ENCODE data around the gene IGFN1. TPM values are rescaled to one million over a fixed set of nuclear protein-coding genes. Genes with fewer than 3 reads are reported as not detected.

IGFN1 gene
- total RNA-seq, 4 donors from 2014 or later, result not detected

- TF ChIP-seq, protein P1, sequence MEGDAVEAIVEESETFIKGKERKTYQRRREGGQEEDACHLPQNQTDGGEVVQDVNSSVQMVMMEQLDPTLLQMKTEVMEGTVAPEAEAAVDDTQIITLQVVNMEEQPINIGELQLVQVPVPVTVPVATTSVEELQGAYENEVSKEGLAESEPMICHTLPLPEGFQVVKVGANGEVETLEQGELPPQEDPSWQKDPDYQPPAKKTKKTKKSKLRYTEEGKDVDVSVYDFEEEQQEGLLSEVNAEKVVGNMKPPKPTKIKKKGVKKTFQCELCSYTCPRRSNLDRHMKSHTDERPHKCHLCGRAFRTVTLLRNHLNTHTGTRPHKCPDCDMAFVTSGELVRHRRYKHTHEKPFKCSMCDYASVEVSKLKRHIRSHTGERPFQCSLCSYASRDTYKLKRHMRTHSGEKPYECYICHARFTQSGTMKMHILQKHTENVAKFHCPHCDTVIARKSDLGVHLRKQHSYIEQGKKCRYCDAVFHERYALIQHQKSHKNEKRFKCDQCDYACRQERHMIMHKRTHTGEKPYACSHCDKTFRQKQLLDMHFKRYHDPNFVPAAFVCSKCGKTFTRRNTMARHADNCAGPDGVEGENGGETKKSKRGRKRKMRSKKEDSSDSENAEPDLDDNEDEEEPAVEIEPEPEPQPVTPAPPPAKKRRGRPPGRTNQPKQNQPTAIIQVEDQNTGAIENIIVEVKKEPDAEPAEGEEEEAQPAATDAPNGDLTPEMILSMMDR (IDR thresholded peaks at IDR 0.05), result no peak
- no peak for TF ChIP-seq EP300 (IDR thresholded peaks at IDR 0.05)
- TF ChIP-seq POLR2AphosphoS5 (IDR thresholded peaks at IDR 0.05), result no peak
- no peak for TF ChIP-seq POLR2A (IDR thresholded peaks at IDR 0.05)
- no peaks in the 10 kb centered on the region for H3K36me3 ChIP-seq
- no peak overlapping the region for H3K4me3 ChIP-seq
- peaks cover 0 to 16% (median 6%) of the 10 kb centered on the region in 3 donors for H3K4me1 ChIP-seq
- no peaks in the 10 kb centered on the region for H3K27me3 ChIP-seq
- no peaks in the 10 kb centered on the region for H3K9me3 ChIP-seq
- ATAC-seq, result no peak
- H3K27ac ChIP-seq, result no peak overlapping the region
- 94 to 100% methylated on average over 1 to 3 of the region's 4 CpGs for WGBS, 2 donors (ENCODE audit: low coverage in 1 of 2)
These were observed 17.5 kb upstream of the IGFN1 start for GRCh38 chr1:201172999-201173610.

DNA sequence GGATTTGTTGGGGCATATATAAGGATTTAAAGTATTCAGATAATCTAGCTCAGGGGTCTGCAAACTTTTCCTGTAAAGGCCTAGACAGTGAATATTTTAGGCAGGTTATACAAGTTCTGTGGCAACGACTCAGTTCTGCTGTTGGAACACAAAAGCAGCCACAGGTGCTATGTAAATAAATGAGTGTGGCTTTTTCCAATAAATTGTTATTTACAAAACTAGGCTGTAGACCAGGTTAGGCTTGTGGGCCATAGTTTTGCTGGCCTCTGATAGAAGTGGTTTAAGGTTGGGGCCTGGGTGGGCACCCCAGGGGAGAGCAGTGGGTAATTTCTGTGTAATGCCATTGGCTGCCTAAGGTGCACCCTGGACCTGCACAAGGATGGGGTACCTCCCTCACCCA is 16.9 kb upstream of the IGFN1 start:
- 71 to 82% methylated on average over 1 of the region's 1 CpG for WGBS, 2 donors (ENCODE audit: low coverage in 1 of 2)
- H3K9me3 ChIP-seq, result no peaks in the 10 kb centered on the region
- no peaks in the 10 kb centered on the region for H3K27me3 ChIP-seq
- H3K4me1 ChIP-seq, result peaks cover 0 to 16% (median 6%) of the 10 kb centered on the region in 3 donors
- no peak overlapping the region for H3K4me3 ChIP-seq
- TF ChIP-seq EP300 (IDR thresholded peaks at IDR 0.05), result no peak
- TF ChIP-seq POLR2AphosphoS5 (IDR thresholded peaks at IDR 0.05), result no peak
- TF ChIP-seq, protein P1 (IDR thresholded peaks at IDR 0.05), result no peak
- TF ChIP-seq POLR2A (IDR thresholded peaks at IDR 0.05), result no peak
- H3K27ac ChIP-seq, result no peak overlapping the region
- H3K36me3 ChIP-seq, result no peaks in the 10 kb centered on the region
- no peak for ATAC-seq

DNA sequence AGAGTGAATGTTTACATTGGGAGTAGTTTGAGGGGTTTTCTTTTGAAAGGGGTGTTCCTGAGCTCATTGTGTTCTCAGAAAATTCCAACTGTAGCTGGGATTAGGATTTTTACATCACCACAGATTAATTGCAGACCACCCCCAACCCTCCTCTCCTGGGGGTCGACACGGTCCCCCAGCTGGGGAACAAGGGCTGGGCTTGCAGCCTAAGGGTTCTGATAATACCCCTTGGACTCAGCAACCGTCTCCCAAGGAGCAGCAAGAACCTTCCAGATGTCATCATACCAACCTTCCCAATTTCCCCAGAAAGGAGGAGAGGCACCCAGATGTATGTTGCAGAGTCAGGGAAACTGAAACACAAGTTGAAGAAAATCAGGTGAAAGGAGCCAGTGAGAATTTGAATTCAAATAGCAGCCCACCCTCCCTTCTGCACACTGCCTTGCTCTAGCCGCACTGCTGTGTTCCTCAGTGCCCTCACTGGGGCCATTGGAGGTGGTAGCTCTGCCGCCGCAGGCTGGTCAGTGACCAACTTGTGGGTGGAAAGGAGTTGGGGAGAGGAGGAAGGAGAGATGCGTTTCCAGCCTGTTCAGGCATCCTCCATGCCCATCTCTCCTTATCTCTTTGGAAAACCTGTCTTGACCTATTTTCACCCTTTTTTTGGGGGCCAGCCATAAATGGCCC is 14.7 kb upstream of the IGFN1 start:
- TF ChIP-seq POLR2A (IDR thresholded peaks at IDR 0.05), result no peak
- TF ChIP-seq, protein P1 (IDR thresholded peaks at IDR 0.05), result no peak
- Histone ChIP-seq H3K27ac (no peak overlapping the region), H3K4me1 (peaks cover 0 to 7% (median 3%) of the 10 kb centered on the region in 3 donors), H3K9me3 (no peaks in the 10 kb centered on the region), H3K27me3 (no peaks in the 10 kb centered on the region), H3K4me3 (no peak overlapping the region), H3K36me3 (no peaks in the 10 kb centered on the region)
- no peak for ATAC-seq
- WGBS, 2 donors (ENCODE audit: low coverage in 1 of 2), result 60% methylated on average over 7 of the region's 7 CpGs; no CpG with 5 or more reads in 1 of the 2 donors

DNA sequence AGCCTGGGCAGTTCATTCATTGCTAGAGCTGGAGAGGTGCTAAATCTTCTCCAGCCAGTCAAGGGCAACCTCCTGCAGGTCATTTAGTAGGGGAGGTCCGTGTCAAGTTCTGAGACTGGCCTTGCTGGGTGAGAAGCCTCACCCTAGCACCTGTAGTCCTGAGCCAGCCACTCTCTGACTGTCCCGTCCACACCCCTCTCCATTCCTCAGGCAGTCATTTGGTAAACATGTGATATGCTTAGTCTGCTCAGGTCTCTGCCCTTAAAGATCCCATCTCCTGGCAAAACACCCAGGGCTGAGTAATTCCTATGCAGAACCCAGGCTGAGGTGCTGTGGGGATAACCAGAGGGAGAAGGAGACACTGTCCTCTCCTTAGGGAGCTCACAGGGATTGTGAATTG is 13.7 kb upstream of the IGFN1 start:
- no peak overlapping the region for H3K27ac ChIP-seq
- 50 to 54% methylated on average over 1 to 2 of the region's 2 CpGs for WGBS, 2 donors (ENCODE audit: low coverage in 1 of 2)
- no peak for TF ChIP-seq POLR2AphosphoS5 (IDR thresholded peaks at IDR 0.05)
- TF ChIP-seq, protein P1 (IDR thresholded peaks at IDR 0.05), result no peak
- TF ChIP-seq EP300 (IDR thresholded peaks at IDR 0.05), result no peak
- TF ChIP-seq POLR2A (IDR thresholded peaks at IDR 0.05), result no peak
- no peak overlapping the region for H3K4me3 ChIP-seq
- ATAC-seq, result no peak
- no peaks in the 10 kb centered on the region for H3K9me3 ChIP-seq
- H3K4me1 ChIP-seq, result no peaks in the 10 kb centered on the region
- H3K36me3 ChIP-seq, result no peaks in the 10 kb centered on the region
- no peaks in the 10 kb centered on the region for H3K27me3 ChIP-seq

GRCh38 chr1:201178718-201179117 is 11.9 kb upstream of the IGFN1 start:
- TF ChIP-seq EP300 (IDR thresholded peaks at IDR 0.05), result no peak
- TF ChIP-seq POLR2A (IDR thresholded peaks at IDR 0.05), result no peak
- TF ChIP-seq, protein P1 (IDR thresholded peaks at IDR 0.05), result no peak
- no peak for TF ChIP-seq POLR2AphosphoS5 (IDR thresholded peaks at IDR 0.05)
- Histone ChIP-seq H3K27me3 (no peaks in the 10 kb centered on the region), H3K4me3 (no peak overlapping the region), H3K4me1 (no peaks in the 10 kb centered on the region), H3K27ac (no peak overlapping the region), H3K9me3 (no peaks in the 10 kb centered on the region), H3K36me3 (no peaks in the 10 kb centered on the region)
- no peak for ATAC-seq
- 0 to 57% methylated on average over 1 to 3 of the region's 3 CpGs for WGBS, 2 donors (ENCODE audit: low coverage in 1 of 2)
